Mesenteric fat pad (tissue), 1 donor: ENCODE data around the gene FRMPD1. TPM values are rescaled to one million over a fixed set of nuclear protein-coding genes. Genes with fewer than 3 reads are reported as not detected.

Experiments
- DNase-seq: peaks from one replicate; pipeline ENCODE4 v3.0.0-alpha.2; 2020; ENCODE audit warnings: low spot score
- total RNA-seq: library from RNA; stranded (reverse); fragmentation: NEBNext Ultra II Directional; extraction: Animal tissue kit (Norgen Biotek cat#: 25700); gene quantifications from one replicate; pipeline ENCODE4 v1.2.1, GENCODE V29; 2021
- donor health status: DM: yes; HTN: yes; CAD: no.

The FRMPD1 gene
- total RNA-seq, 1 donor from 2014 or later: 0.19 TPM

GRCh38 chr9:37679649-37680402 lies 29.1 kb downstream of the FRMPD1 start:
- DNase-seq: no peak

- no peak for DNase-seq
Observed at GRCh38 chr9:37682951-37683350, 32.2 kb downstream of the FRMPD1 start.

GRCh38 chr9:37683531-37684371 lies 33.0 kb downstream of the FRMPD1 start:
- DNase-seq: no peak

GRCh38 chr9:37692622-37693221 lies 42.0 kb downstream of the FRMPD1 start:
- DNase-seq: no peak

- no peak for DNase-seq
Observed at GRCh38 chr9:37693260-37693659, 42.5 kb downstream of the FRMPD1 start.

- no peak for DNase-seq
Observed at GRCh38 chr9:37694355-37694754, 43.6 kb downstream of the FRMPD1 start.

GRCh38 chr9:37696528-37696927 lies 45.8 kb downstream of the FRMPD1 start:
- no peak for DNase-seq

- DNase-seq: no peak
Observed at GRCh38 chr9:37700131-37700530, 49.4 kb downstream of the FRMPD1 start.

GRCh38 chr9:37700900-37701299 lies 50.1 kb downstream of the FRMPD1 start:
- no peak for DNase-seq

- no peak for DNase-seq
Observed at GRCh38 chr9:37705787-37706186, 55.0 kb downstream of the FRMPD1 start.

- no peak for DNase-seq
Observed at GRCh38 chr9:37706290-37706689, 55.5 kb downstream of the FRMPD1 start.

- no peak for DNase-seq
Observed at GRCh38 chr9:37707748-37708147, 57.0 kb downstream of the FRMPD1 start.

GRCh38 chr9:37710046-37710445 lies 59.3 kb downstream of the FRMPD1 start:
- DNase-seq: no peak

GRCh38 chr9:37715260-37715659 lies 64.5 kb downstream of the FRMPD1 start:
- no peak for DNase-seq

- DNase-seq: no peak
Observed at GRCh38 chr9:37715991-37716505, 65.3 kb downstream of the FRMPD1 start.

GRCh38 chr9:37719526-37719925 lies 68.8 kb downstream of the FRMPD1 start:
- no peak for DNase-seq

- DNase-seq: no peak
Observed at GRCh38 chr9:37727013-37727412, 76.3 kb downstream of the FRMPD1 start.

- no peak for DNase-seq
Observed at GRCh38 chr9:37729499-37729898, 78.7 kb downstream of the FRMPD1 start.

- no peak for DNase-seq
Observed at GRCh38 chr9:37730256-37730655, 79.5 kb downstream of the FRMPD1 start.

GRCh38 chr9:37730839-37731238 lies 80.1 kb downstream of the FRMPD1 start:
- DNase-seq: no peak

GRCh38 chr9:37732086-37732741 lies 81.5 kb downstream of the FRMPD1 start:
- DNase-seq: no peak
